Stimulated activated CD8-positive, alpha-beta memory T cell treated with anti-CD3 and anti-CD28 coated beads, Interleukin-15, amount 100 ng/mL, for 48 hours (primary cell): ENCODE results near the gene WAC.

Experiments
- DNase-seq, 2 donors: peaks; one replicate each; pipeline ENCODE4 v3.0.0-alpha.2; 2020; ENCODE audit warnings: low read depth in 2 of 2

Gene WAC

DNA sequence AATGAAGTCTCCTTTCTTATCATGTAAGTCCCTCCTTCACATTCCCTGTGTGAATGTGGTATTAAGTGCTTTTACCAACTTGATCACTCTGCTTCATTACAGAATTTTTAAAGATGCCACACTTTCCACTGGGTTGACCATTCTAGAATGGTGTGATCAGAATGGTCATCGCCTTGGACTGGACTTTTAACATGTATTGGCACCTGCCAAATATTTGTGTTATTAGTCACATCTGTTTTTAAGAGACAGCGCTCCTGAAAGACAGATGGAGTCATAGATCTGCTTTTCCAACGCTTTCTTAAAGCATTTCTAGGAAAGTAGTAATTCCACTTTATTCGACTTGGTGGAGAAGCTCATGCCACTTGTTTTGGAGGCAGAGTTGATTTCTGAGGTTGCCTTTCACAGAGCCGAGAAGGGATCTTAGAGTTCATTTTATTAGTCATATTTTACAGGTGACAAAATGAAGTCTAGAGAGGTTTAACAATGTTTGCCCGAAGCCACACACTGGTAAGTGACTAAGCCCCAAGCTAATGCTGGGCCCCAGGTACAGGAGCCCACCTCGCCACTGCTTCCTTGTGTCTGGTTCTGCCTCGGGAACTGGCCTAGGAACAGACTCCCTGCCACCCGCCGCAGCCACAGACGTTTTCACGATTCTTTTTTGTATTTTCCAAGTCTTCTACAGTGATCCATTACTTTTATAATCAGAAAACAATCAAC is 134.0 kb downstream of the WAC start:
- no peak for DNase-seq

DNA sequence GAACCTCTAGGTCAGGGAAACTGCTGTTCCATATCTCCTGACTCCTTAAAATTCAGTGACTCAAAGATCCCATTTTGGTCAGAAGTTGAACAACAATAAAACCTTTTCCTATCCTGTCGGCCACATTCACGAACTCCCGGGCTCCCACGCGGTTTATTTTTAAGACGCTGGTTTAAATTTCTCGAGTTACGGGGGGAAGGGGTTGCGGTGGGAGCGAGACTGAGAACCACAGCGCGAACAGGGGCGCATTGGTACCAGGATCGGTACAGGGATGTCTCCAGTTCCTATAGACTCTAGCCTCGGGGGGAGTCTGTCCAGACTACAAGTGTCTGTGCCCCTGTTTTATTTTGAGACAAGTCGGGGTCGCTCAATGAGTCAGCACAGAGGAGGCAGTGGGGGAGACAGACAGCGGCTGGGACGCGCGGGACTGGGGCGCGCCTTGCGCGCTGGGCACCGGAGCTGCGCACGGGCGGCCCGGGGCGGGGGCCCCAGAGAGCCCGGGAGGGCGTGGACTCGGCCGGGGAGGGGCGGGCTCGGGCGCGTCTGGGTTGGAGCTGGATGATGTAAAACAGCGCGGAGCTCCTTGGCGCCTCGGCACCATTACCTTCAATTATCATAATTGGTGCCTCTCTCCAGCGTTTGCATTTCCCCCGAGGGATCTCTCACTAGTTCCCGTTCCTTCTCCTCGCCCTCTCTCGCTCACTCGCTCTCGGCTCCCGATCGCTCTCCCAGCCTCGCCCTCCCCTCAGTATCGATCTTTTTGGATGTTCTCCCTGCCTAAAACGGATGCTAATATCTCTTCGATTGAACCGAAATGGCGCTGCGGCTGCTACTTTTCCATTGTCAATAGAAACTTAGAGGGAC is 135.7 kb downstream of the WAC start:
- DNase-seq = peak in 1 of 2 donors; percentile 48

DNA sequence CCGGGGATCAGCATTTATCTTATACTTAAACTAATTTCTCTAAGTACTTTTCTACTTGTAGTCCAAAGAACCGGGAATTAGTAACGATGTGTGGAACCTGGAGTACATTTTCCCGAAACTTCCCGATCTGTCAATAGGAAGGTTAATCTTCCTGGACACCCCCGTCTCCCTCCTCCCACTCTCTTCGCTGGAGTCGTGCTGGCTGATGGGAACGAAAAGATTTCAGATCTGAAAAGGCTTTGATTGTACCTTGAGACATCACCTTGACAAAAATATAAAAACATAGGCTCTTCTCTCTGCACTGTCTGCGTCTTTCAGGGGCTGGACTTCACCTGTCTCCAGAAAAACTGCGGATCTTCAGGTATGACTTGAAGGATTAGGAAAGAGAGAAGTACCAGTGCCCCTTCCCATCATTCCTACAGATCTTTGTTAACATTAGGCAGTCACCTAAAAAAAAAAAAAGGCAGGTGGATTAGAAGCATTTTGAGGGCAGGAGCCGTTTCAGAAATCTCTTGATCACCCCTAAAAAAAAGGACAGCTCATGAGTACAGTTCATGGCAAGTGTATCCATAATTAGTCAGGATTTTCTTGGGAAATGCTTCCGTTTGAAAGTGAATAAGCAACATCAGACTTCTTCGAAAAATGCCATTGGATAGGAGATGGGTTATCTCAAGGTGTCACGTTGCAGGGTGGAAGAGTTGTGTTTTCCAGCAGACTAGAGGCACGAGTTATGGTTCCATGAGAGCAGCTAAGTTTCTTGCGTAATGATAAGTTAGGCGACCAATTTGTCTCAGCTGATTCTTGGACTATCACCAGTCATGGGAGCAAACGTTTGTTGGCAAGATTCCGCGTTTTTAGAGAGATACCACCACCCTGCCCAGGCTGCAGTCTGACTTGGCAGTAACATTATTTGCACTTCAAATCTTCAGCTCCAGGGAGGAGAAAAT is 136.6 kb downstream of the WAC start:
- no peak for DNase-seq
